ENCODE results near the gene SUMF1.

Gene SUMF1

DNA sequence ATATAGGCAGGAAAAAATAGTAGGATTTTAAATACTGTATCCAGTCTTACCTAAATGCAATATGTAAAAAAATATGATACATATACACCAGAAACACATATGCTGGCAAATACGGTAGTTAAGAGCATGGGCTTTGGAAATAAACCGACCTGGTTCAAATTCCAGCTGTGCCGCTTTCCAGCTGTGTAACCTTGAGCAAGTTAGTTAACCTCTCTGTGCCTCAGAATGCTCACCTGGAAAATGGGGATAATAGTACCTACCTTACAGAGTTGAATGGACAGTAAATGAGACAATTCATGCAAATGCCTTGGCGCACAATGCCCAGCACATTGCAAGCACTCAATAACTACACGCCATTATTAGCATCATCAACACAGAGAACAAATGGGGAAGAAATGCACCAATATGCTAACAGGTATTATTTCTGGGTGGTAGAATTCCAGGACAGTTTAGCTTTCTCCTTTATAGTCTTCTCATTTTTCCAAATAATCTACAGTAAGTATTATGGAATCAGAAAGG, 50.6 kb downstream of the SUMF1 start:
- no peak for DNase-seq (ENCODE audit: low read depth in 3 of 3)

DNA sequence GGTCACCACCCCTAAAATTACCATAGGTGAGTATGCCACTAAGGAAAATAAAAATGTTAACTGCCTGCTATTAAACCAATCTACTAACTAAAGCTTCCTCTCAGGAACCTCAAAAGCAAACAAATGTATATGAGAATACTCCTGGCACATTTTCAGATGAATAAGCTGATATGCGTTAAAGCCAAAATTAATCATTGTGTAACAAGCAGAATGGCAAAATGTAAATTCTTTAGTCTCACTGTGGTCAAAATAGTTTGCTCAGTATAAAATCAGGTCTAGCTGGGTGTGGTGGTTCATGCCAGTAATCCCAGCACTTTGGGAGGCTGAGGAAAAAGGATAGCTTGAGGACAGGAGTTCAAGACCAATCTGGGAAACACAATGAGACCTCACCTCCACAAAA, 53.6 kb downstream of the SUMF1 start:
- DNase-seq (ENCODE audit: low read depth in 3 of 3) = no peak

DNA sequence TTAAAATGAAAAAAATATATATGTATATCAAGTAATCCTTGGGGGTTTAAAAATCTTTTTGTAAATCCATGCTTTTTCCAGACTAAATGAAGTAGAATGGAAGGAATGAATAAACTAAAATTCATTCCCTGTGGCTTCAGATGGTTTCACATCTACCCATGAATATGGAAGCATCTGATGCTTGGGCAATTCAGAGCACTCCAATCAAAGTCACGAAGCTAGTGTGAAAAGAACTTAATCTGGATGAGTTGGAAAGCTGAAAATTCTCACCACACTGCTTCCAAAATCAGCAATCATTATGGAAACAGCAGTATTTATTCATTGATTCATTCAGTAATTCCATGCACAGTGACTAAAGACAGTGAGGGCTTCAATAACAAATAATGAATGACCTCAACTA, 55.2 kb downstream of the SUMF1 start:
- no peak for DNase-seq (ENCODE audit: low read depth in 3 of 3)

DNA sequence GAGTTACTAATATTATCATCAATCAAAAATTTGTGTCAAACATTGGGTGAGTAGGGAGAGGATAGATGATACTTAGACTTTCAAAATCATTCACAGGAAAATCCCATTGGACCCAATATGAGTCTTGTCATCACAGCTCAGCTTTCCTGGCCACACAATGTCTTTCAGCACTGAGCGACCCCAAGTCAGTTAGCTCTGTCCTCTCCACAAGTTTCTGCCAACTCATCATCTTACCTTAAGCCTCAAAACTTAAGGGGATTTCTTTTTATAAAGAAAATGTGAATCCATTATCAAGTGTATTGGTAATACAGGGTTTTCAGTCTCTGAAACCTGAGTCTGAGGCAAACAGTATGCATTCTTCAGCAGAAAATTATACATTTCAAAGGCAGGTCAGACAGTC, 55.8 kb downstream of the SUMF1 start:
- no peak for DNase-seq (ENCODE audit: low read depth in 3 of 3)

DNA sequence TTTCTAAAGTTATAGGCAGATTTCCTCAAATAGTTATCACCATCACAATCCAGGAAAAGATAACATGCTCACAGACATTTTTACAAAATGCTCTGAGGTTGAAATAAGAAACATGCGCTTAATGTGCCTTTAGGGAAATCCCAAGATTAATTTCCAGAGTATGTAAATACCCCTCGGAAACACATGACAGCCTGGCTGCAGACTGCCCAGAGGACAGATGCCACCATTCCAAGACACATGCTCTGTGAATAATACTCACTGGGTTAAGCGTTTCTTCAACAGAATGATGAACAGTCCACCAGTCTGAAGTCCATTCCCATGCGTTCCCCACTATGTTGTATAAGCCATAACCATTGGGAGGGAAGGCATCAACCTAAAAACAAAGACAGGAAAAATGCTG, 56.5 kb downstream of the SUMF1 start:
- no peak for DNase-seq (ENCODE audit: low read depth in 3 of 3)

DNA sequence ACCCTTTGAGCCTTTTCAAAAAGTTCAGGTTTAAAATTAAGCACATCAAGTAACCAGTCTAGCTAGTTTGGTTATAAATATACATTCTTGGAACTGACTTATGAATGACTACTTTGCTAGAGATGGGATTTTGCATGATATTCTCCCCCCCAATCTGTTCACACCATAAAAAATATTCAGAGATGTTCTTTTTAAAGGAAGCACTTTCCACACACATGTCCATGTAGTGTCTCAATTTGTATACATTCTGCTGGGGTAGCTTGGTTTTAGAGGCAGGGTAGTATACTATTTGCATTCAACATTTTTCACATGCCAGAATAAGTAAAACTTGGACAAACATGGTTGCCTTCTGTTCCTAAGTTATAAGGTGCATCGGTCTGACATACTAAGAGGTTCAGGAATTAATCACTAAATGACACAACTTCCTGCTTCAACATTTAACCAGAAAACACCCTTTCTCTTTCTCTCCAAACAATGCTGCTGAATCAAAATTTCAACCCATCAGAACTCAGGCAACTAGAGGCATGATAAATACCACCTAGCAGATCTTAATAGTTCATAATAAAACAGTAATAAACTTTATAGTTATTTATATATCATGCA, 57.0 kb downstream of the SUMF1 start:
- DNase-seq (ENCODE audit: low read depth in 3 of 3) = no peak

DNA sequence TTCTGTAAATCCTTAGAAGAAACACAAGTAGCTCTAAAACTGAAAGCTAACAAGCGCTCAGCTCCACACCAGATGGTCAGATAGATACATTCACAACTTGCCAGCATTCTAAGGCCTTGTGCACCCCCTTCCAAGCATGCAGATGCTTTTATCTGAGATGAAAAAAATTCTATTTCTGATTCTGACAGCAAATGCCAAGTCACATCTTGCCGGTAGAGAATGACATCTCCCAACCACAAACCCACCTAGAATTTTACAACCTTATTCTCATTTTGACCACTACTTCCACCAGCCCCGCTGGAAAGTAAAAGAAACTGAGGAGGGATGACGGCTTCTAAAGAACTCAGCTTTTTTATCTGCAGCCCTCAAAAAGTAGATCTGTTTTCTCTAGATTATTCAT, 57.7 kb downstream of the SUMF1 start:
- no peak for DNase-seq (ENCODE audit: low read depth in 3 of 3)

DNA sequence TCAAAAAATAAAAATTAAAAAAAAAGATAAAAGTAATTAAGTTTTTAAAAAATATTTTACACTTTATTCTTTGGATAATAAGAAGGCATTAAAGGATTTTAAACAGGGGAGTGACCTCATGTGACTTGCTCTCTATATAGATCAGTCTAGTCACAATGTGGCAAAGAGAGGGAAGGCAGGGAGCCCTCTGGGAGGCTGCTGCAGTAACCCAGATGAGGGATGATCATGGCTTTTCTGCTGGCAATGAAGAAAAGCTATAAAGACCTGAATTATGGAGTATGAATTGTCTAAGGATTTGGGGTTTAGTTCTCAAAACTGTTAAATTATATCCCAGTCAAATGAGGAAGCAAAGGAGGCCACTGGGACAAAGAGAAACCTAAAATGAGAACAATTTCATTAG, 58.1 kb downstream of the SUMF1 start:
- DNase-seq (ENCODE audit: low read depth in 3 of 3) = no peak

DNA sequence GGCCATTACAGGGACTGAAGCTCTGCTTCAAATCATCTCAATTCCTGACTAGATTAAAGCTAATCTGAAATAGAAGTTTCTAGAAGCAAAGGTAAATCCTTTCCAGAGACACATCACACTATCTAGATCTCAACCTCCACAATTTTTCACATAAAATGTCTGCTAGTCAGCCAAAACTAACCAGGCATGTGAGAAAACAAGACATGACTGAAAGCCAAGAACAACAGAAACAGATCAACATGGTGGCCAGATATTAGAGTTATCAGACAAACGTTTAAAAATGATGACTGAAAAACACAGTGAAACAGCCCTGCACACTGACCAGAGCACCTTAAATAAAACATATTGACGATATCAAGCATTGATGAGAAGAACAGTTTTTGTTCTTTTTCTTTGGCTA, 59.1 kb downstream of the SUMF1 start:
- no peak for DNase-seq (ENCODE audit: low read depth in 3 of 3)

DNA sequence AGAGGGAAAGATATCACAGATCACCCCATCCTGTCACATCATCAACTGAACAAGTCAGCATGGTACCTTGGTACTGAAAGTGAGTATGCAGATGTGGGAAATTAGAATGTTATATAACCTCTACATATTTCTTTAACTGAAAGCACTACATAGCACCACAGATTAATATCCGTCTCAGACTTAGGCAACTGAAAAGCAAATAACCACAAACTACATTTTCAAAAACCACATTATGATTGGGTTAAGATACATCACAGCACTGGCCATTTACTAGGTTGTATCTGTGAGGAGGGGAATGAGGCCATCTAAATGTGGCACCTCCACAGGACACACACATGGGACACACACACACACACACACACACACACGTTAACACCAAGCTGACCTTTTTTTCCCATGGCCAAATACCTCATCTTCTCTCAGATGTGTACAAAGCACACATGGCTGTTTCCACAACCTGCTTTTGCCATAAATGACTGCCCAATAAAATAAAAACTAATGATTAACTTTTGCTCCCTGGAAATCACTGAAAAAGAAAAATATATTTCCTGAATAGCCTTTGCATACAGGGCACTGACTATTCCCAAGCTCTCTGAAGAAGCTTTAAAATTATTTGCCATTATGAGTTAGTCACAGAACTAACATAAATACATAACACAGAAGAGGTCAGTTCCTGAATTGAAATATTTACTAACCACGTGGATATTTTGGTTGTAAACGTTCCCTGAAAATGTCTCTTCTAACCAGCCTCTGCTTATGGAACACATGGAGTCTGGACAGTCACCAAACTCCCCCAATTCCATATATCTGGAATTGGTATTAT, 60.1 kb downstream of the SUMF1 start:
- no peak for DNase-seq (ENCODE audit: low read depth in 3 of 3)

DNA sequence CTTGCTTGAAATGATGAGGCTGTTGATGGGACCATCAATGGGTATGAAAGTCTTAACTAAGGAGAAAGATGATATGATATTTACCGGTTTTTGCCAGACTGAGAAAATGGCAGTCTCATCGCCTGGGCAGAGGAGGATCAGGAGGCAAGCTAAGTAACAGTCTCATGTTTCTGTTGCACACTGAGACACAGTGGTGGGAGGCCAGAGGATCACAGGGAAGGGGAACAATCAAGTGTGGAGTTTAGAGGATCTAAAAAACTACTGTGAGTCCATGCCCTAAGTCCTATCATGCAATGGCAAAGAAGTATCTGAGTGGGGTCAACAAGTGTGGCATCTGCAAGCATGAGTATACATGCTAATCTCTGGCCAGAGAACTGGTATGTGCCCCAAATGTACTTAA, 62.2 kb downstream of the SUMF1 start:
- no peak for DNase-seq (ENCODE audit: low read depth in 3 of 3)

DNA sequence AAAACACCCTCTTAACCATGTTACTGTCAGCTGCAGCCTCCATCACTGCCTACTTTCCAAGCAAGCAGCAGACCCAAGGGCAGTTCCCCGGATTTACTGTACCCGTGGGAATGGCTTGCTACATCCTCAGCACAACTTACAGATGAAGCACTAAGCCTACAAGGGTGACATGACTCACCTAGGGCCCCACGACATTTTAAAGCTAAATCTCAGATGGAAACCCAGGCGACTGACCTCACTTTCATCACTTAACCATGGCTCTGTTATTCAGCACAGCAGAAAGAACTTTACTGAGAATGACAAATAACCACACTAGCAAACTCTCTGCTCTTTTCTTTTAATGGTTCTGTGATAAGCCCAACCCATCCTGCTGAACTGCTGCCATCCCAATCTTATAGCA, 65.6 kb downstream of the SUMF1 start:
- no peak for DNase-seq (ENCODE audit: low read depth in 3 of 3)

DNA sequence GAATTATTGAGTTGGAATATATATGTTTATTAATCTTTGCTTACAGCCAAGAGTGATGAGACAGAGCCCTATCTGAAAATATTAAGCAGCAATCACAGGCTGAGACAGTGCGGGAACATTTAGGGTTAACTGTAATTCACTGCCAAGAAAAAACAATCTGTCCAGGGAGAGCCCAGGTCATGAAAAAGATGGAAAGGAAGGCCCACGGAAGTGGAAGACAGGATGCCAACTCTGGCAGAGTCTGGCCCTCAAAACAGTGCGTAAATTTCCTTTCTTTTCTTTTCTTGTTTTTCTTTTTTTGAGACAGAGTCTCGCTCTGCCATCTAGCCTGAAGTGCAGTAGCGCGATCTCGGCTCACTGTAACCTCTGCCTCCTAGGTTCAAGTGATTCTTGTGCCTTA, 67.6 kb downstream of the SUMF1 start:
- DNase-seq (ENCODE audit: low read depth in 3 of 3) = no peak

DNA sequence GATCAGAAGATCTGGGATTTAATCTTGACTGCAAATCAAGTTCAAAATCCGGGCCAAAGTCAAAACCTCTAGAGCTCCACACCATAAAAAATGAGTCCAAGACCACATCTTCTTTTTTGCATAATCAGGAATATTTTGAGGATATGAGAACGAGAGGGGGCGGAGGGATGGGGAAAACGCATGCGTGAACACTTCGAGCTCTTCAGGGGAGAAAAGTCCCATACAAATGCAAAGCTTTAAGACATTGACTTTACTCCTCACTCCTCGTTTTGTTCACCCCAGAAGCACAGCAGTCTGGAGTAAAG, 68.2 kb downstream of the SUMF1 start:
- DNase-seq (ENCODE audit: low read depth in 3 of 3) = no peak

DNA sequence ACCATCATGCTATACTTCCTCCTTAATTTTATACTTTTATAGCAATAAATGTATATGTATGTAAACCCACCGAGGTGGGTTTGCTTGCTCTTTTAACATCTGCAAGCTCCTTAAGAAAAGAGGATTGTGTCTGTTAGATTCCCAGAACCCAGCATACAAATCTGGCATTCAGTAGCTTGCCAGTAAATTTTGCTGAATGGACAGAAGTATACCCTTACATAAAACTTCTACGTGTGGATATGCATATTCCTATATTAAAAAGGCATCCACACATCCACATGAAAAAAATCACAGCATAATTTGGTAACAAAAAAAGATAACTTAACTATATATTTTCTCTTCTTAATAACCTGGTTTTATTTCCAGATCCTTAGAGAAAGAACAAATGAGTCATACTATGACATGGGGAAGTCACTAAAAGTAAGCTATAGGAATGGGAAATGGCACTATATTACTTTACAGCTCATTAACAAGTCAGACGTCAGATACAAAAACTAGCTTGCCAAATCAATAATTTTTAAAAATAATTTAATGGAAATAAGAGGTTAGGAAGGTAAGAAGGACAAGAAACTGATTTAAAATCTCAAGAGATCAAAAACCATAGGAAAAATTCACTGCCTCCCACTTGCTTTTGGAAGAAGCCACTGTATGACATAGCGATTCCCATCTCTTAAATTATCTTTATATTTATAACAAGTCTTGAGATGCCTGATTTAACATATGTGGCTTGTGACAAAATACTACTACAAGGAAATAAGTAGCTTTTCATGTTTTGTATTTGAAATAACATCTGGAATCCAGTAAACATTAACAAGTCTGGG, 68.7 kb downstream of the SUMF1 start:
- DNase-seq (ENCODE audit: low read depth in 3 of 3) = no peak

DNA sequence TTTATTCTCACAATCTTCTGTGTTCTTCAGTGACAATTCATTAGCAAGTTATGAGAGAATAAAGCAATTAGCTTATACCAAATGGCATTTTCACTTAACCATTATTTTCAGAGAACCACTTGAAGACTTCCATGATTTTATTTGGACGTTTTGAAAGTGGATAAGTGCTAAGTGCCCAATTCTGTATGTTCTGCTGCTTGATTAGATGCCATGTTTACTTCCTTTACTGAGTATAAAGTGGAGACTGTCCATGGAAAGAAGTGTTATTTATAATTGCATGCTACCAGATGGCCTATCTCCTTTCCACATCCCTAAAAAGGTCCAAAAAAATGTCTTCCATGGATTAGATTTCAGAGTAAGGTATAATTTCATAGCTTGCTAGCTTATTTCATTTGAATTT, 69.6 kb downstream of the SUMF1 start:
- no peak for DNase-seq (ENCODE audit: low read depth in 3 of 3)

DNA sequence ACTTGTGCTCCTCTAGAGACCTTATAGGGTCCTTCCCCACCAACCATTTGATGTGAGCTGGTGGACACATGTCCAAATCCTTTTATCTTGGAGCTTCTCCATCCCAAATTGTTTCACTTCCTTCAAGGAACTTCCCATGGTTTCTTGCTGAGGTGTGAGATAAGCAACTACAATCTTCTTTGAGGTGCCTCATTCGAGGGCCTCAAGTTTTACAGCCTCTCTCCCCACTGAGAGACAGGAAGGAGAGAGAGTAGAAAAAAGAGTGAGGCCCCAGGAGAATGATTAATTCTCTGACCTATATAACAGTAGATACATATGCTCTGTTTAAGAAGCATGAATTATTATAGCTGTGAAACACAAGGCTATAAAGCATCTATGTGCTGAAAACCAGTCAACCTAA, 70.5 kb downstream of the SUMF1 start:
- DNase-seq (ENCODE audit: low read depth in 3 of 3) = no peak

DNA sequence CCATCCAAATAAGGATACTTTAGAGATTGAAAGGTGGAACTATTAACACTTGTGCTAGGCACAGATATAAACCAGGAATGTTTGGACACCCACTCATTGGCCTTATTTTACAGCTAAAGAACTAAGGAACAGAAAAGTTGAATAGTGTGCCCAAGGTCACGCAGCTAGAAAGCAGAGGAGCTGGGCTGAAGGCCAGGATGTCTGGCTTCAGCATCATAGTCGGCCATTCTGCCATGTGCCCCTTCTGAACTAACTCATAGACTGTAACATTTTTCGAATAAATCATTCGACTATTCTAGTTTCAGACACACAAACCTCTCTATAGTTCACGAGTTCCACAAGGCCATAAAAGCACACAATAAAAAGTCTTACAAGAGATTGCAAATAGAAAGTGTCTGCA, 71.1 kb downstream of the SUMF1 start:
- DNase-seq (ENCODE audit: low read depth in 3 of 3) = no peak

DNA sequence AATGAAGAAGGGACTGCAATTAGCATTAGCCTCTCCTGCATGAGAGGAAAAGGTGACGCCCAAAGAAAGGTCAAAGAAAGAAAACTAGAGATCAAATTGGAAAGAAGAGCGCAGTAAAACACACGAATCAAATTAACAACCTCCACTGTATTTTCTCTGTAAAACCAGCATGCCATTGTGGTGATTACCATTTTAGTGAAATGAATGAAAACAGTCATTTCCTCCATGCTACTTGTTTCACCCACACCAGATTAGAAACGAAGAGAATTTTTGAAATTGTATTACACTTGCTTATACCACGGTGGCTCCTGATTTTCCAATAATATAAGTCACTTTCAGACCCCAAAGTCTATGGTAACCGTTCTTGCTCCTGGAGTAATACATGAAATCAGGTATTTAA, 71.6 kb downstream of the SUMF1 start:
- DNase-seq (ENCODE audit: low read depth in 3 of 3) = no peak

DNA sequence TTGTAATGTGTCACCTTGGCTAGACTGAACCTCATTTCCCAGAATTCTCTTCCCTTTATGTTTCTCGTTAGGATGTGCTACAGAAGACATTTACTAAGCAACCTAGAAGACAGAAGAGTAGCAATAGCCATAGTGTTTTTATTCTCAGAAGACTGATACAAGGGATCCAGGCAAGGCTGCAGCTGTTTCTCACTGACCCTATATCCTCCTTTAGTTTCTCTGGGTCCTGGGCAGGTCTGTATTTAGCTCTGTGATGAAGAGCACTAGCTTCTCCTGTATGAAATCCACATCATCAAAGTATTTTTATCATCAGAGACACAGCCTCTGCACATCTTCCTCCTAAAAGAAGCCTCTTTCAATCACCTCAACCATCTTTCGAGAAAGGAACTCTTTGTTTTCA, 72.5 kb downstream of the SUMF1 start:
- no peak for DNase-seq (ENCODE audit: low read depth in 3 of 3)

DNA sequence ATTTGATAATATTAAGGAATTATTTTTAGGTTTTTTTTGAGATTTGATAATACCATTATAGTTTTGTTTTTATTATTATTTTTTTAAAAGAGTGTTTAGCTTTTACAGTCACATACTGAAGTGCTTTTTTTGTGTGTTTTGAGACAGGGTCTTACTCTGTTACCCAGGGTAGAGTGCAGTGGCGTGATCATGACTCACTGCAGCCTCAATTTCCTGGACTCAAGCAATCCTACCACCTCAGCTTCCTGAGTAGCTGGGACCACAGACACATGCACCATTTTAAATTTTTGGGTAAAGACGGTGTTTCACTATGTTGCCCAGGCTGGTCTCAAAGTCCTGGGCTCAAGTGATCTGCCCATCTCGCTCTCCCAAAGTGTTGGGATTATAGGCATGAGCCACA, 73.0 kb downstream of the SUMF1 start:
- no peak for DNase-seq (ENCODE audit: low read depth in 3 of 3)

DNA sequence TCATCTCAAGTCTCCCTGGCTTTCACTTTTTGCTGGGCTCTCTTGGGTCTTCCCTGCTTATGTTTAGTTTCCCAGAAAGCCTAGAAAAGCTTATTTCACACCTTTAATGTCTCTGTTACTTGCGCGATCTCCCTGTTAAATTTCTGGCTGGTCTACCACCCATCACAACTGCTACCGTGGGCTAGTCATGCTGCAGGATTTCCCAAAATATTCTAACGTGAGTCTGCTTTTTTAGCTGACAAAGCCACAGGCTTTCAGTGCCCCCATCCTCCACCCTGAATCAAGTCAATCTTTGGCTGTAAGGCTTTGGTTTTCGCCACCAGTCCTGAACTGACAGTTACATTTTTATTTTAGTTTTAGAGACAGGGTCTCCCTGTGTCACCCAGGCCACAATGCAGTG, 74.1 kb downstream of the SUMF1 start:
- DNase-seq (ENCODE audit: low read depth in 3 of 3) = no peak
